K562 (cell line): ENCODE data around the gene PIK3R6. TPM values are rescaled to one million over a fixed set of nuclear protein-coding genes. Genes with fewer than 3 reads are reported as not detected.
A peak's percentile ranks its signal among the peaks of the same experiment; 100 is the strongest.

Experiments used
- ATAC-seq: fragments of 200-7000 bp; cut with Tn5 transposase; 3 replicates; pipeline ENCODE4 v1.9.1; 2020; ENCODE audit warnings: moderate library complexity
- BruUV-seq: library from RNA; stranded (reverse); fragments of 400-500 nt; replicated peaks from 2 replicates; lab custom pipeline; 2021; lab: Mats Ljungman, UMichigan
- CTCF ChIA-PET: fragments of 300-600 bp; formaldehyde crosslinking; extraction: SDS; loops from one replicate; lab custom pipeline; 2021; ENCODE audit warnings: low intra/inter-chr PET ratio; lab: Yijun Ruan, JAX
- POLR2A ChIA-PET: fragments of 300-600, 350-650 bp; sonication (Branson Sonifier 250); formaldehyde crosslinking; extraction: SDS; loops from one replicate; lab custom pipeline; 2021; ENCODE audit warnings: antibody characterized with exemption, inconsistent platforms; lab: Yijun Ruan, JAX
- DNase-seq, 4 experiments: peaks; one replicate each; pipeline versions ENCODE4 v3.0.0 to v3.0.0-alpha.2; 2011 to 2018; ENCODE audit warnings: low spot score in 3 of 4, mixed read lengths in 3 of 4; ENCODE audit errors: extremely low read depth in 1 of 4
- FAIRE-seq: peaks from 2 replicates; lab custom pipeline; 2011; peaks lifted over from hg19 to GRCh38; lab: Jason Lieb, UNC
- H2AFZ ChIP-seq: 2 replicates; pipeline ENCODE4 v1.6.0; 2011; ENCODE audit warnings: low read depth, low read length, control low read depth, inconsistent platforms
- H3K27ac ChIP-seq: fragments of 200-600 bp; 3 replicates; pipeline ENCODE4 v1.8.0; 2011; ENCODE audit warnings: low read depth, mild to moderate bottlenecking, control low read depth, inconsistent platforms, low read length, moderate library complexity, mixed read lengths; ENCODE audit errors: extremely low read depth
- H3K27me3 ChIP-seq, 2 experiments: fragments of 300-600 bp in 1 of 2; 2 replicates in 1 of 2; 3 replicates in 1 of 2; pipeline versions ENCODE4 v1.6.0 to v1.8.0; 2011; ENCODE audit warnings: inconsistent platforms in 2 of 2, low read length in 2 of 2, mild to moderate bottlenecking in 1 of 2, mixed read lengths in 1 of 2, moderate library complexity in 1 of 2; ENCODE audit not compliant: control insufficient read depth in 2 of 2, insufficient read depth in 2 of 2
- H3K36me3 ChIP-seq: fragments of 300-600 bp; 3 replicates; pipeline ENCODE4 v1.8.0; 2011; ENCODE audit warnings: mild to moderate bottlenecking, low read length, inconsistent platforms; ENCODE audit not compliant: control insufficient read depth, insufficient read depth
- H3K4me1 ChIP-seq, 2 experiments: fragments of 200-600 bp in 1 of 2; replicated peaks in 1 of 2; 2 replicates in 1 of 2; 3 replicates in 1 of 2; pipeline versions ENCODE4 v1.5.1 to v1.8.0; 2011; ENCODE audit warnings: inconsistent platforms in 2 of 2, low read length in 2 of 2, mild to moderate bottlenecking in 1 of 2, mixed read lengths in 1 of 2, moderate library complexity in 1 of 2; ENCODE audit not compliant: control insufficient read depth in 2 of 2, insufficient read depth in 2 of 2
- H3K4me2 ChIP-seq: 2 replicates; pipeline ENCODE4 v1.6.1; 2011; ENCODE audit warnings: low read length, control low read depth, inconsistent platforms, mixed read lengths; ENCODE audit not compliant: insufficient read depth
- H3K4me3 ChIP-seq: fragments of 200-600 bp; sonication (generic), shearing (Covaris generic); 2 replicates; pipeline ENCODE4 v1.5.1; 2016; ENCODE audit warnings: control low read depth, inconsistent platforms
- H3K79me2 ChIP-seq: fragments of 200-600 bp; 3 replicates; pipeline ENCODE4 v1.8.0; 2011; ENCODE audit warnings: low read length, inconsistent platforms; ENCODE audit not compliant: control insufficient read depth, insufficient read depth
- H3K9ac ChIP-seq, 2 experiments: 2 replicates each; pipeline versions ENCODE4 v1.6.0 to v1.6.1; 2011; ENCODE audit warnings: low read depth in 2 of 2, low read length in 2 of 2, control low read depth in 1 of 2, inconsistent platforms in 1 of 2, mild to moderate bottlenecking in 1 of 2, mixed read lengths in 1 of 2; ENCODE audit not compliant: insufficient read depth in 1 of 2
- H3K9me1 ChIP-seq: one replicate; pipeline ENCODE4 v1.6.0; 2011; ENCODE audit warnings: inconsistent platforms, mild to moderate bottlenecking, low read length, moderate library complexity; ENCODE audit not compliant: control insufficient read depth, insufficient read depth
- H3K9me3 ChIP-seq: replicated peaks from 2 replicates; pipeline ENCODE4 v1.5.1; 2011; ENCODE audit warnings: low read depth, low read length, inconsistent platforms; ENCODE audit not compliant: control insufficient read depth, insufficient read depth
- H4K20me1 ChIP-seq: replicated peaks from 2 replicates; pipeline ENCODE4 v1.6.1; 2011; ENCODE audit warnings: low read length, inconsistent platforms, mixed read lengths; ENCODE audit not compliant: control insufficient read depth, insufficient read depth
- BDP1 ChIP-seq: IDR thresholded peaks from 3 replicates; pipeline ENCODE4 v1.6.1; 2011; ENCODE audit not compliant: insufficient read length, insufficient read depth
- CREB3 ChIP-seq: fragments of 450-650 bp; conservative IDR thresholded peaks from 2 replicates; pipeline ENCODE4 v1.6.1; 2016; ENCODE audit warnings: missing genetic modification characterization, low read depth, mild to moderate bottlenecking, missing compliant biosample characterization, moderate library complexity
- HMG20B ChIP-seq: fragments of 250-450 bp; sonication (Bioruptor Pico); IDR thresholded peaks from 2 replicates; pipeline ENCODE4 v1.5.0; 2021; ENCODE audit warnings: mild to moderate bottlenecking
- HNRNPK ChIP-seq: fragments of 200-400 bp; formaldehyde crosslinking; IDR thresholded peaks from one replicate; pipeline ENCODE4 v1.6.1; 2018; ENCODE audit warnings: mild to moderate bottlenecking, low read depth, low read length; ENCODE audit not compliant: poor library complexity, severe bottlenecking
- MAFK ChIP-seq: IDR thresholded peaks from 2 replicates; pipeline ENCODE4 v1.6.1; 2011; ENCODE audit warnings: low read length, improper control_type of control experiment
- NCOR1 ChIP-seq: fragments of 450-650 bp; IDR thresholded peaks from 2 replicates; pipeline ENCODE4 v1.6.1; 2016; ENCODE audit warnings: mild to moderate bottlenecking, moderate library complexity
- NR3C1 ChIP-seq: sonication (generic); formaldehyde crosslinking; IDR thresholded peaks from 2 replicates; pipeline ENCODE4 v1.8.1; 2022; ENCODE audit warnings: missing genetic modification reagents
- PCBP2 ChIP-seq: fragments of 200-400 bp; formaldehyde crosslinking; IDR thresholded peaks from 2 replicates; pipeline ENCODE4 v1.6.1; 2018; ENCODE audit warnings: low read length, low read depth, mild to moderate bottlenecking, moderate library complexity; ENCODE audit not compliant: poor library complexity, severe bottlenecking
- POLR2H ChIP-seq: IDR thresholded peaks from 2 replicates; pipeline ENCODE4 v1.6.1; 2016; ENCODE audit warnings: missing genetic modification characterization, low read depth, mild to moderate bottlenecking, control low read depth, missing compliant biosample characterization, moderate library complexity
- TCF15 ChIP-seq: fragments of 250-450 bp; sonication (Bioruptor Pico); IDR thresholded peaks from 2 replicates; pipeline ENCODE4 v1.8.0; 2022; ENCODE audit warnings: moderate library complexity, mild to moderate bottlenecking, inconsistent platforms
- ZBTB8A ChIP-seq: fragments of 450-650 bp; IDR thresholded peaks from 2 replicates; pipeline ENCODE4 v1.6.1; 2018; ENCODE audit warnings: mild to moderate bottlenecking, moderate library complexity; ENCODE audit not compliant: partially characterized antibody
- ZNF12 ChIP-seq: sonication (generic); formaldehyde crosslinking; IDR thresholded peaks from 2 replicates; pipeline ENCODE4 v1.4.0; 2020; ENCODE audit warnings: mild to moderate bottlenecking, missing genetic modification reagents
- ZNF699 ChIP-seq: fragments of 250-450 bp; sonication (Bioruptor Pico); IDR thresholded peaks from 2 replicates; pipeline ENCODE4 v1.8.0; 2021; ENCODE audit warnings: mild to moderate bottlenecking, moderate library complexity; ENCODE audit not compliant: insufficient replicate concordance
- ZNF785 ChIP-seq: fragments of 250-450 bp; sonication (Bioruptor Pico); IDR thresholded peaks from 2 replicates; pipeline ENCODE4 v1.4.0; 2020; ENCODE audit warnings: mild to moderate bottlenecking
- WGBS: fragments of 100-300 bp; shearing (Covaris generic); methylation state at CpG from one replicate; pipeline ENCODE4 v1.1.6; 2016; ENCODE audit warnings: low coverage, mixed read lengths; ENCODE audit not compliant: insufficient coverage; ENCODE audit errors: missing lambda C conversion rate; 5-methylcytosine and 5-hydroxymethylcytosine counted together
- in situ Hi-C: fragments of 300-500 bp; cut with MboI; formaldehyde crosslinking; loops from 4 replicates; pipeline ENCODE4 v1.15.0; 2018; ENCODE audit warnings: inconsistent platforms, mixed read lengths
- intact Hi-C: fragments of 100-400 bp; cut with micrococcal nuclease; formaldehyde crosslinking; loops from 2 replicates; pipeline ENCODE4 v1.14.2; 2022
- polyA plus RNA-seq, 8 experiments: library from polyadenylated mRNA; depleted of rRNA in 4 of 8; stranded (reverse) in 5 of 8; unstranded in 3 of 8; fragments of >200 nt; fragmentation: Nextera tagmentation in 2 of 8; fragmentation: Illumina TruSeq in 1 of 8; extraction: Ambion mirVana in 2 of 8; extraction: Trizol in 1 of 8; gene quantifications; 2 replicates each; pipeline versions ENCODE4 v1.2.1 to v1.2.3, GENCODE V29; 2011 to 2014; ENCODE audit warnings: inconsistent platforms in 1 of 8, missing spikeins in 1 of 8
- total RNA-seq, 7 experiments: library from RNA; depleted of rRNA in 6 of 7; stranded (reverse); fragments of >200 nt in 6 of 7; fragmentation: Illumina TruSeq in 2 of 7; extraction: Trizol in 2 of 7; gene quantifications; 2 replicates each; pipeline versions ENCODE4 v1.2.1 to v1.2.3, GENCODE V29; 2011 to 2021; ENCODE audit warnings: low replicate concordance in 1 of 7

PIK3R6 gene
- total and polyA plus RNA-seq, 9 of the 15 experiments (the other 6 are each of a cell fraction or from before 2014, with no cell fraction given): 0.04 TPM; not detected in 8

GRCh38 chr17:8887301-8887700 lies 19.8 kb upstream of the PIK3R6 start:
- Histone ChIP-seq H3K79me2 (no peaks in the 10 kb centered on the region), H3K9ac (no peak overlapping the region), H3K9me1 (no peaks in the 10 kb centered on the region), H2AFZ (no peak overlapping the region), H3K9me3 (no peaks in the 10 kb centered on the region), H4K20me1 (no peaks in the 10 kb centered on the region), H3K4me3 (no peak overlapping the region), H3K4me2 (no peak overlapping the region), H3K27me3 (peaks cover 0 to 4% of the 10 kb centered on the region in 2 experiments; a peak in 2 of 5 replicates), H3K27ac (no peak overlapping the region), H3K36me3 (no peaks in the 10 kb centered on the region), H3K4me1 (peaks cover 0 to 15% of the 10 kb centered on the region in 2 experiments; a peak in 2 of 5 replicates)
- no peak for DNase-seq
- intact Hi-C loops: no loop called here
- no TSS peak for BruUV-seq
- FAIRE-seq: no peak
- CTCF ChIA-PET: no interaction called here
- TF ChIP-seq BDP1: no peak
- ATAC-seq: no peak
- 6% methylated on average over 8 of the region's 11 CpGs for WGBS
- POLR2A ChIA-PET: no interaction called here
- in situ Hi-C loops: no loop called here

- Histone ChIP-seq H3K9me1 (no peaks in the 10 kb centered on the region), H3K9me3 (no peaks in the 10 kb centered on the region), H3K27ac (no peak overlapping the region), H3K36me3 (no peaks in the 10 kb centered on the region), H3K27me3 (no peaks in the 10 kb centered on the region; a peak in 2 of 5 replicates), H4K20me1 (no peaks in the 10 kb centered on the region), H3K4me3 (no peak overlapping the region), H3K4me1 (peaks cover 0 to 15% of the 10 kb centered on the region in 2 experiments; a peak in 2 of 5 replicates), H2AFZ (no peak overlapping the region), H3K4me2 (no peak overlapping the region), H3K79me2 (no peaks in the 10 kb centered on the region), H3K9ac (no peak overlapping the region)
- 70% methylated on average over 11 of the region's 23 CpGs for WGBS
- FAIRE-seq (no peak), ATAC-seq (no peak), DNase-seq (peak; percentile 13 to 53 (median 40))
- POLR2A ChIA-PET: interaction anchor here (0.6 kb wide), 2 partner anchors 67 to 788 kb away, joined by 3 read pairs; no protein-coding TSS in a partner anchor
- in situ Hi-C loops (no loop called here), intact Hi-C loops (no loop called here)
- no TSS peak for BruUV-seq
- CTCF ChIA-PET: no interaction called here
- TF ChIP-seq POLR2H (no peak), HNRNPK (no peak), NR3C1 (no peak), ZBTB8A (no peak), ZNF785 (CRISPR knock-in tag) (no peak), PCBP2 (no peak), ZNF699 (CRISPR knock-in tag) (no peak), MAFK (no peak), BDP1 (no peak), NCOR1 (no peak), TCF15 (no peak), HMG20B (CRISPR knock-in tag) (no peak), CREB3 (no peak), ZNF12 (no peak)
Measured at GRCh38 chr17:8885967-8886684, 18.7 kb upstream of the PIK3R6 start.
